Fibroblast of lung (primary cell): ENCODE measurements around the gene TCF4. TPM values are rescaled to one million over a fixed set of nuclear protein-coding genes. Genes with fewer than 3 reads are reported as not detected.

Experiments
- DNase-seq, 2 donors: peaks; one replicate each; pipeline versions ENCODE4 v3.0.0 to v3.0.0-alpha.2; 2010; ENCODE audit warnings: low read depth in 2 of 2
- H2AFZ ChIP-seq: 2 replicates; pipeline ENCODE4 v1.5.1; 2012; ENCODE audit warnings: low read length, control low read depth, inconsistent platforms
- H3K27ac ChIP-seq: 2 replicates; pipeline ENCODE4 v1.5.1; 2011; ENCODE audit warnings: low read length, control low read depth; ENCODE audit not compliant: insufficient read depth
- H3K27me3 ChIP-seq: 2 replicates; pipeline ENCODE4 v1.5.1; 2011; ENCODE audit warnings: mild to moderate bottlenecking, low read length; ENCODE audit not compliant: control insufficient read depth, insufficient read depth
- H3K36me3 ChIP-seq: 2 replicates; pipeline ENCODE4 v1.5.1; 2011; ENCODE audit warnings: low read length; ENCODE audit not compliant: control insufficient read depth, insufficient read depth
- H3K4me1 ChIP-seq: 2 replicates; pipeline ENCODE4 v1.5.1; 2011; ENCODE audit warnings: low read length; ENCODE audit not compliant: control insufficient read depth, insufficient read depth; ENCODE audit errors: extremely low read depth
- H3K4me2 ChIP-seq: 2 replicates; pipeline ENCODE4 v1.5.1; 2011; ENCODE audit warnings: low read length, control low read depth; ENCODE audit not compliant: insufficient read depth; ENCODE audit errors: extremely low read depth
- H3K4me3 ChIP-seq, 4 experiments: fragments of 200-600 bp in 1 of 4; sonication (generic) in 1 of 4; replicated peaks in 1 of 4; 2 replicates each; pipeline ENCODE4 v1.5.1; 2011 to 2016; ENCODE audit warnings: low read length in 4 of 4, low read depth in 3 of 4, mild to moderate bottlenecking in 3 of 4, control low read depth in 2 of 4, inconsistent platforms in 1 of 4, mixed read lengths in 1 of 4; ENCODE audit not compliant: insufficient read depth in 1 of 4; ENCODE audit errors: control extremely low read depth in 1 of 4
- H3K79me2 ChIP-seq: 2 replicates; pipeline ENCODE4 v1.5.1; 2012; ENCODE audit warnings: mild to moderate bottlenecking, low read length, inconsistent platforms; ENCODE audit not compliant: control insufficient read depth, insufficient read depth
- H3K9ac ChIP-seq: 2 replicates; pipeline ENCODE4 v1.5.1; 2011; ENCODE audit warnings: mild to moderate bottlenecking, low read length, control low read depth; ENCODE audit not compliant: insufficient read depth
- H3K9me3 ChIP-seq: 2 replicates; pipeline ENCODE4 v1.5.1; 2012; ENCODE audit warnings: low read depth, low read length; ENCODE audit not compliant: control insufficient read depth, insufficient read depth
- H4K20me1 ChIP-seq: 2 replicates; pipeline ENCODE4 v1.5.1; 2011; ENCODE audit warnings: low read length; ENCODE audit not compliant: control insufficient read depth, insufficient read depth; ENCODE audit errors: extremely low read depth
- CTCF ChIP-seq, 2 donors: IDR thresholded peaks in 1 of 2; conservative IDR thresholded peaks in 1 of 2; 1 replicate in 1 of 2; 2 replicates in 1 of 2; pipeline ENCODE4 v1.5.1; 2011 to 2012; ENCODE audit warnings: low read length in 2 of 2, control low read depth in 1 of 2, inconsistent platforms in 1 of 2, low read depth in 1 of 2, mild to moderate bottlenecking in 1 of 2
- EZH2 ChIP-seq: IDR thresholded peaks from 2 replicates; pipeline ENCODE4 v1.5.1; 2012; ENCODE audit warnings: low read length, control low read depth, mild to moderate bottlenecking; ENCODE audit errors: missing control alignments
- polyA plus RNA-seq, 2 donors: library from polyadenylated mRNA; depleted of rRNA in 1 of 2; stranded (reverse) in 1 of 2; unstranded in 1 of 2; fragments of >200 nt; gene quantifications; 2 replicates each; pipeline ENCODE4 v1.2.1, GENCODE V29; 2011 to 2012; ENCODE audit warnings: missing spikeins in 1 of 2
- total RNA-seq: library from RNA; depleted of rRNA; stranded (reverse); fragments of >200 nt; gene quantifications from 2 replicates; pipeline ENCODE4 v1.2.1, GENCODE V29; 2014

TCF4 gene
- total and polyA plus RNA-seq, 2 donors (not counting 1 experiment from before 2014, with no cell fraction given), result 48.9 to 57.6 TPM

- no peak for DNase-seq
- Histone ChIP-seq H3K27me3 (no peaks in the 10 kb centered on the region), H3K4me3 (peak overlapping the region in 2 of 4 experiments; percentile 51 to 64), H3K27ac (peak overlapping the region; percentile 88), H3K36me3 (no peaks in the 10 kb centered on the region), H3K4me1 (peaks cover 2% of the 10 kb centered on the region), H3K79me2 (peaks cover 13% of the 10 kb centered on the region), H3K4me2 (peak overlapping the region; percentile 91), H3K9ac (no peak overlapping the region), H4K20me1 (no peaks in the 10 kb centered on the region), H2AFZ (no peak overlapping the region), H3K9me3 (no peaks in the 10 kb centered on the region)
- TF ChIP-seq EZH2 (no peak), CTCF (conservative IDR thresholded peaks at IDR 0.05 in 1 of 2, IDR thresholded peaks at IDR 0.05 in 1 of 2; ENCODE audit: low read depth in 1 of 2, low read length in 2 of 2) (no peak)
Measured at GRCh38 chr18:55511277-55511676, 76.7 kb downstream of the TCF4 start.

- no peaks in the 10 kb centered on the region for H3K27me3 ChIP-seq
- no peaks in the 10 kb centered on the region for H3K9me3 ChIP-seq
- H3K79me2 ChIP-seq, result peaks cover 13% of the 10 kb centered on the region
- no peaks in the 10 kb centered on the region for H4K20me1 ChIP-seq
- H2AFZ ChIP-seq, result peak overlapping the region; percentile 44
- H3K4me1 ChIP-seq, result peaks cover 2% of the 10 kb centered on the region
- TF ChIP-seq CTCF (conservative IDR thresholded peaks at IDR 0.05 in 1 of 2, IDR thresholded peaks at IDR 0.05 in 1 of 2; ENCODE audit: low read depth in 1 of 2, low read length in 2 of 2) (no peak), EZH2 (no peak)
- H3K36me3 ChIP-seq, result no peaks in the 10 kb centered on the region
- peak overlapping the region; percentile 91 for H3K4me2 ChIP-seq
- peak; percentile 84 to 87 for DNase-seq
- peak overlapping the region; percentile 88 for H3K27ac ChIP-seq
- peak overlapping the region; percentile 5 to 64 (median 35) for H3K4me3 ChIP-seq
- H3K9ac ChIP-seq, result peak overlapping the region; percentile 33
Measured at GRCh38 chr18:55510809-55511208, 77.2 kb downstream of the TCF4 start.

- Histone ChIP-seq H3K36me3 (no peaks in the 10 kb centered on the region), H3K79me2 (peaks cover 13% of the 10 kb centered on the region), H3K27me3 (no peaks in the 10 kb centered on the region), H3K4me3 (peak overlapping the region; percentile 19 to 64 (median 41)), H3K27ac (peak overlapping the region; percentile 88), H3K4me2 (peak overlapping the region; percentile 91), H3K4me1 (peaks cover 2% of the 10 kb centered on the region), H2AFZ (peak overlapping the region; percentile 15), H3K9ac (peak overlapping the region; percentile 34), H4K20me1 (no peaks in the 10 kb centered on the region), H3K9me3 (no peaks in the 10 kb centered on the region)
- TF ChIP-seq CTCF (conservative IDR thresholded peaks at IDR 0.05 in 1 of 2, IDR thresholded peaks at IDR 0.05 in 1 of 2; ENCODE audit: low read depth in 1 of 2, low read length in 2 of 2), result no peak
- peak; percentile 72 to 98 for DNase-seq
Measured at GRCh38 chr18:55509631-55510324, 78.2 kb downstream of the TCF4 start.
